ENCODE results near the gene HOOK2.
"Not testable (repeated sequence)": the region's sequence is repeated elsewhere in the genome, so short reads cannot be mapped to it uniquely, and the experiment has no call there.

The HOOK2 gene

DNA sequence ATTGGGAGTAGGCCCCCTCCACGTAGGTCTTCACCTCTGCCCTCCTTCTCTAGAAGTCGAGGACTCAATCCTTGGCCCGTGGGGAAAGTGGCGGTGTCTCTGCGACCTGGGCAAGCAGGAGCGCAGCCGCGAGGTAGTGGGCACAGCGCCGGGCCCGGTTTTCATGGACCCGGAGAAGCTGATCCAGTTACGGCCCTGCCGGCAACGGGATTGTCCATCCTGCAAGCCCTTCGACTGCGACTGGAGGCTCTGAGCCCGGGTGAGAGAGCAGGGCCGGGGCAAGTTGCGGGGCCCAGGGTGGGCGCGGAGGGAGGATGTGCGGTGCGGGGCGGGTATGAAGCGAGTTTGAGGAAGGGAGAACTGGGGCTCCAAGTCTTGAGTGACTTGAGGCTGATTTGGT, 28.7 kb upstream of the HOOK2 start:
- no peak overlapping the region for H3K4me3 ChIP-seq (ENCODE audit: low read depth, low read length)
- TF ChIP-seq, protein P1, sequence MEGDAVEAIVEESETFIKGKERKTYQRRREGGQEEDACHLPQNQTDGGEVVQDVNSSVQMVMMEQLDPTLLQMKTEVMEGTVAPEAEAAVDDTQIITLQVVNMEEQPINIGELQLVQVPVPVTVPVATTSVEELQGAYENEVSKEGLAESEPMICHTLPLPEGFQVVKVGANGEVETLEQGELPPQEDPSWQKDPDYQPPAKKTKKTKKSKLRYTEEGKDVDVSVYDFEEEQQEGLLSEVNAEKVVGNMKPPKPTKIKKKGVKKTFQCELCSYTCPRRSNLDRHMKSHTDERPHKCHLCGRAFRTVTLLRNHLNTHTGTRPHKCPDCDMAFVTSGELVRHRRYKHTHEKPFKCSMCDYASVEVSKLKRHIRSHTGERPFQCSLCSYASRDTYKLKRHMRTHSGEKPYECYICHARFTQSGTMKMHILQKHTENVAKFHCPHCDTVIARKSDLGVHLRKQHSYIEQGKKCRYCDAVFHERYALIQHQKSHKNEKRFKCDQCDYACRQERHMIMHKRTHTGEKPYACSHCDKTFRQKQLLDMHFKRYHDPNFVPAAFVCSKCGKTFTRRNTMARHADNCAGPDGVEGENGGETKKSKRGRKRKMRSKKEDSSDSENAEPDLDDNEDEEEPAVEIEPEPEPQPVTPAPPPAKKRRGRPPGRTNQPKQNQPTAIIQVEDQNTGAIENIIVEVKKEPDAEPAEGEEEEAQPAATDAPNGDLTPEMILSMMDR (IDR thresholded peaks at IDR 0.05; ENCODE audit: insufficient read depth, low read depth, low read length, missing control alignments): no peak
- no peak for DNase-seq (ENCODE audit: low read depth)

DNA sequence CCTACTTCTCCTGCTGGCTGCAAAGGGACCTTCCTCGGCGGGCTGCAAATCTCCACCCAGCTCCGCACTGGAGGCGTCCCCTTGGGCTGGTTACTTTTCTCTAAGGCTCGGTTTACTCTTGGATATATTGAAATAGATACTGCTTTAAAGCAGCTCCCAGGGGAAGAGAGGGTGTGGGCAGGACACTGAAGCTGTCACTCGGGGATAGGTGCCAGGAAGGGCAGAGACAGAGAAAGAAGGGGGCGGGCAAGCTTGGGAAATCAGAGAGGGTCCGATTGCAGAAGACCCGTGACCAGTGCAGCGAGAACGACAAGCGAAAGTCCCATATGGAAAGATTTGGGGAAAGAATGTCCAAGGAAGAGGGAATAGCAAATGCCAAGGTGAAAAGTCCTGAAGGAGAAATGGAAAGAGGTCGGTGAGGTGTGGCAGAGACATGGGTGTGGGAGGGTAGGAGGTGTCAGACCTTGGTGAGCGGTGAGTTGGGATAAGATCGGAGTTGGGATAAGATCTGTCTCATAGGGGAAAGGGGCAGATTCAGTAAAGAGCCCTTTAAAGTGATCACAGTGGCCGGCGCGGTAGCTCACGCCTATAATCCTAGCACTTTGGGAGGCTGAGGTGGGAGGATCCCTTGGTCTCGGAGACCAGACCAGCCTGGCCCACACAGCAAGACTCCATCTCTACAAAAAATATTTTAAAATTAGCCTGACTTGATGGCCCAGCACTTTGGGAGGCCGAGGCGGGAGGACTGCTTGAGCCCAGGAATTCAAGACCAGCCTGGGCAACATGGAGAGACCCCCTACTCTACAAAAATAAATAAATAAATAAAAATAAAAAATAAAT, 27.1 kb upstream of the HOOK2 start:
- TF ChIP-seq, protein P1 (IDR thresholded peaks at IDR 0.05; ENCODE audit: insufficient read depth, low read depth, low read length, missing control alignments): no peak
- peak overlapping the region; percentile 60 for H3K4me3 ChIP-seq (ENCODE audit: low read depth, low read length)
- no peak for DNase-seq (ENCODE audit: low read depth)

DNA sequence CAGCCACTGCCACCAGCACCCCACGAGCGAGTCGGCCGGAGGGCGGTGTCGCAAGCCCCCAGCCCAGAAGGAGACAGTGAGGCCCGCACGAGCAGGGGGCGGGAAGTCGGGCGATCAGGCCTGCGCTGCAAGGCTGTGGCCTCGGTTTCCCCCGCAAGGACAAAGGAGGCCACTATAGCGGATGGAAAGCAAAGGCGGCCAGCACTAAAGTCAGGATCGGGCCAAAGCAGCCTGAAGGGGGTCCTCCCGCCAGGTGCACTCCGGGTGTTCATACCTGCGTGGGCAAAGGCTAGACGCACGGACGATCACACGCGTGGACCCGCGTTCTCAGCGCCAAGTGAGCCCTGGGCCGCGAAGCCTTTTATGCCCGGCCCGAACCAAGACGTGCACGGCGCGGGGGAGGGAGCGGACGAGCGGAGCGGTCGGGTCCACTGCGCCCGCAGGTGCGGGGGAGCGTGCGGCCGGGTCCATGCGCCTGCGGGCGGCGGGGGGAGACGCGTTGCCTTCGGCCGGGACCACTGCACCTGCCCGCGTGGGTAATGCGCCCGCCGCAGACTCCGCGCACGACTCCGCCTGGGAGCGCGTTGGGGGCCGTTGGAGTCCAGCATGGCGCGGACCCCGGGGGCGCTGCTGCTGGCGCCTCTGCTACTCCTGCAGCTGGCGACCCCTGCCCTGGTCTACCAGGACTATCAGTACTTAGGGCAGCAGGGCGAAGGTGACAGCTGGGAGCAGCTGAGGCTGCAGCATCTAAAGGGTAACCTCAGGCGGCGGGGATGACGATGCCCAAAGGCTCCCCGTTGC, 26.3 kb upstream of the HOOK2 start, which contains the start of the genes PRDX2 and THSD8:
Gene PRDX2 (minus strand): TSS at position 335 of the 801 bp plus-strand sequence. CDS start 539 bp downstream, outside the sequence.
Gene THSD8 (plus strand): TSS at position 604 of the 801 bp plus-strand sequence. CDS start 3 bp downstream, at position 607.
- TF ChIP-seq, protein P1 (IDR thresholded peaks at IDR 0.05; ENCODE audit: insufficient read depth, low read depth, low read length, missing control alignments): no peak
- H3K4me3 ChIP-seq (ENCODE audit: low read depth, low read length): peak within 1 kb of the TSS; percentile 60
- DNase-seq (ENCODE audit: low read depth): peak; percentile 78

DNA sequence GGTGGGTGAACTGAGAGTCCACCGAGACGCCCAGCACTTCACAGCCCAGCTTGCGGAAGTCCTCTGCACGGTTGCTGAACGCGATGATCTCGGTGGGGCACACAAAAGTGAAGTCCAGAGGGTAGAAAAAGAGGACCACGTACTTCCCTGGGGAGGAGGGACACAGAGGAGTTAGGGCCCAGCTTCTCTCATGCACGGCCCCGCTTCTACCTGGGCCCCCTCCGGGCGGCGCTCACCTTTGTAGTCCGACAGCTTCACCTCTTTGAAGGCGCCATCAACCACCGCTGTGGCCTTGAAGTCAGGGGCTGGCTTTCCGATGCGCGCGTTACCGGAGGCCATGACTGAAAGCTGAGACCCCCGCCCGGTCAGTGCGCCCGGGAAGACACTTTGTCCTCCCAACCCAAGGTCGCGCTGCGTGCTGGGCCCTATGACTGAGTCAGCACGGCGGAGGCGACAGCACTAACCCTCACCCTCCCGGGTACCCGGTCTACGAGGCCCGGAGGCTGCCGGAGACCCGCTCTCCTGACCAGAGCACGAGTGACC, 25.6 kb upstream of the HOOK2 start:
- TF ChIP-seq, protein P1 (IDR thresholded peaks at IDR 0.05; ENCODE audit: insufficient read depth, low read depth, low read length, missing control alignments): no peak
- H3K4me3 ChIP-seq (ENCODE audit: low read depth, low read length): peak overlapping the region; percentile 60
- DNase-seq (ENCODE audit: low read depth): no peak

DNA sequence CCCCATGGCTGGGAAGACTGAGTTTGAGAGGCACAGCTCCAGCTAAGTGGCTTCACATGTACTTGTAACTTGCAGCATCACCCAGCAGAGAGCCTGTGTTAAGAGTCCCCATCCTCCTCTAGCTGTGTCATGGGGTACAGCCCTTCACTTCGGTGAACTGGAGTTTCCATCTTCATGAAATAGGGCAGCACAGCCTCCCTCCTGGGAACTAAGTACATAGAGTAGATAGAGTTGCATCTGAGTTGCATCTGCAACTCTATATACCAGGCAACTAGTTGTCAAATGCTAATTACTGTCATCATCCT, 25.1 kb upstream of the HOOK2 start:
- no peak overlapping the region for H3K4me3 ChIP-seq (ENCODE audit: low read depth, low read length)
- DNase-seq (ENCODE audit: low read depth): no peak
- TF ChIP-seq, protein P1 (IDR thresholded peaks at IDR 0.05; ENCODE audit: insufficient read depth, low read depth, low read length, missing control alignments): no peak

DNA sequence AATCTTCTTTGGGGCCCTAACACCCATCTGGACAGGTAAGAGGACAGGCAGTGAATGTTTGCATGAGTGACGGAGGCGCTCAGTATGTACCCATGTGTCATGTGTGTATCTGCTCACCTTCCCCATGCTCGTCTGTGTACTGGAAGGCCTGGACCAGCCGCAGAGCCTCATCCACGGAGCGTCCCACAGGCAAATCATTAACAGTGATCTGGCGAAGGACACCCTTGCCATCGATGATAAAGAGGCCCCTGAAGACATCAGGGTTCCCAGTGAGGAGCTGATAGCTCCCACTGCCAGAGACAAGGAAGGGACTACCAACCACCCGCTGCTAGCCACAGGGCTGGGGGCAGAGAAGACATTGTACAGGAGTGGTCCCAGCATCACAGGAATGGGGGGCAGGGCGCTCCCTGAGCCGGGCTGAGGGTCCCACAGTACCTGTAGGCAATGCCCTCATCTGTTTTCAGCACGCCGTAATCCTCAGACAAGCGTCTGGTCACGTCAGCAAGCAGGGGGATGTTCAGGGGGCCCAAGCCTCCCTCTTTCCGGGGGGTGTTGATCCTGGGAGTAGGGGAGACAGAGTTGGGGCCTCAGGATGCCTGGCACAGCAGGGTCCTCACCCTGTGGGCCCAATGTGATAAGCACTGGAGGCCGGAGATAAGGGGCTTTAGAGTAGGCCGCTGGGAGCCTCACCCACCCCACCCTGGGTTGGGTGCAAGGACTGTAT, 24.6 kb upstream of the HOOK2 start:
- no peak for DNase-seq (ENCODE audit: low read depth)
- TF ChIP-seq, protein P1 (IDR thresholded peaks at IDR 0.05; ENCODE audit: insufficient read depth, low read depth, low read length, missing control alignments): no peak
- H3K4me3 ChIP-seq (ENCODE audit: low read depth, low read length): no peak overlapping the region

DNA sequence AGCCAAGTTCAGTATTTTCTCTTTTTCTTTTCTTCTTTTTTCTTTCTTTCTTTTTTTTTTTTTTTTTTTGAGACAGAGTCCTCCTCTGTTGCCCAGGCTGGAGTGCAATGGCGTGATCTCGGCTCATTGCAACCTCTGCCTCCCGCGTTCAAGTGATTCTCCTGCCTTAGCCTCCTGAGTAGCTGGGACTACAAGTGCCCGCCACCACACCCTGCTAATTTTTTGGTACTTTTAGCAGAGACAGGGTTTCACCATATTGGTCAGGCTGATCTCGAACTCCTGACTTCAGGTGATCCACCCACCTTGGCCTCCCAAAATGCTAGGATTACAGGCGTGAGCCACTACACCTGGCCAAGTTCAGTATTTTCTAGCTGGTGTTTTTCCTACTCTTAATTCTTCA, 22.3 kb upstream of the HOOK2 start:
- not testable (repeated sequence) for DNase-seq (ENCODE audit: low read depth); H3K4me3 ChIP-seq (ENCODE audit: low read depth, low read length)

All from GM12865 (cell line).